HG03521 (cell line): Measurements from ENCODE around the gene PRTN3.

ENCODE experiments used
- ATAC-seq: cut with Tn5 transposase; IDR thresholded peaks from one replicate; pipeline ENCODE4 v1.9.1; 2021; ENCODE audit warnings: mild to moderate bottlenecking, moderate library complexity; ENCODE audit not compliant: unreplicated experiment

The PRTN3 gene

GRCh38 chr19:896999-897398 lies 56.2 kb downstream of the PRTN3 start:
- ATAC-seq: no peak

GRCh38 chr19:897442-898039 lies 56.7 kb downstream of the PRTN3 start:
- ATAC-seq: no peak
